Mucosa of gallbladder (tissue), 1 donor: Measurements from ENCODE around the gene STRADB. TPM values are rescaled to one million over a fixed set of nuclear protein-coding genes. Genes with fewer than 3 reads are reported as not detected.

Source experiments
- total RNA-seq: library from RNA; stranded (reverse); gene quantifications from one replicate; pipeline ENCODE4 v1.2.1, GENCODE V29; 2021
- donor health status: DM: no; HTN: no; CAD: no.

Gene STRADB
- total RNA-seq, 1 donor from 2014 or later, result 52.2 TPM

Other genes starting within 250 kb of the STRADB start
- gene CASP8, start 191.2 kb upstream of the STRADB start, total RNA-seq, result 26.3 TPM
- gene FLACC1, start 94.4 kb upstream of the STRADB start, total RNA-seq, result 3.4 TPM
- gene TRAK2, start 282 bp upstream of the STRADB start, total RNA-seq, result 63.8 TPM
- gene TMEM237, start 191.8 kb downstream of the STRADB start, total RNA-seq, result 13.5 TPM
- gene MPP4, start 246.9 kb downstream of the STRADB start, total RNA-seq, result not detected